Measurements from ENCODE around the gene DES.

DES gene

DNA sequence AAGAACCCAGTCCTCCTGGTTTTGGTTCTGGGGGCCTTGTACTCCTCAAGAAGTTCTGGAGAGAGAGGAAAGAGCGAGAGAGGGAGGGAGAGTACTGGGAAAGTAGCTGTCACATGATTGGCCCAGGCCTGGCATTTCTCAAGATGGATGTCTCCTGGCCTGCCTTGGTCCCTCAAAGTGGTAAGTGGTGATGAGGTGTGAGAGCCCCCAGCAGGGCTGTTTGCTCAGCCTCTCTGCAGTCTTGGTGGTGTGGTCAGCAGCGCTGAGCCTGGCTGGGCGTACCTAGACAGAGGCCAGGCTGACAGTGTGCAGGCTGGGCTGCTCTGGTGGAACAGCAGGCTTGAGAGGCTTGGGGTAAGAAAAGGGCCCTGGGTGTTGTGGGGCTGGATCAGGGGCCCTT is 19.0 kb downstream of the DES start:
- Mint-ChIP-seq H3K27me3 (peaks cover 8% of the 10 kb centered on the region), H3K36me3 (no peaks in the 10 kb centered on the region), H3K9me3 (ENCODE audit: low read depth) (no peaks in the 10 kb centered on the region), H3K27ac (no peak overlapping the region), H3K4me3 (no peak overlapping the region), H3K4me1 (ENCODE audit: low read depth) (peaks cover 12% of the 10 kb centered on the region)

DNA sequence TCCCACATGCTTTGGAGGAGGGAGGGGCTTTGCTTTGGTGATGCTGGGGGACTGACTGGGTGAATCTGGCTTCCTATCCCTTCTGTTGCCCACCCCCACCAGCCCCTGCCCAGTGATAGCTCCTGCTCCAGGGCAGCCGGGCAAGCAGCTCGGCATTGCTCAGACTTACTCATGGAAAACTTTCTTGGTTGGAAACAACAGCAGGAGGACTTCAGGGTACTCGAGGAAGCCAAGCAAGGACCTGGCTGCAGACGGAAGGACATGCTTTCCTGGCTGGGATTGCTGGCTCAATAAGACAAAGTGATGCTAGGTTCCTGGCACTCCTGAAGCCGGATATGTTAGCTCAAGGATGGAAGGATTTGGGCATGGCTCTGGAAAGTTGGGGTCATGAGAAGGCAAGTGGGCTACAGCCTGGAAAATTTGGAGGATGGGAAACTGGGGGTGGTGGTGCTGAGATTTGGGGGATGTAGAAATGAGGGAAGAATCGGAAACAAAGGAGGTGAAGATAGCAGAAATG is 19.6 kb downstream of the DES start:
- Mint-ChIP-seq H3K4me3 (no peak overlapping the region), H3K27me3 (peaks cover 8% of the 10 kb centered on the region), H3K4me1 (ENCODE audit: low read depth) (peaks cover 16% of the 10 kb centered on the region), H3K36me3 (no peaks in the 10 kb centered on the region), H3K27ac (no peak overlapping the region), H3K9me3 (ENCODE audit: low read depth) (no peaks in the 10 kb centered on the region)

DNA sequence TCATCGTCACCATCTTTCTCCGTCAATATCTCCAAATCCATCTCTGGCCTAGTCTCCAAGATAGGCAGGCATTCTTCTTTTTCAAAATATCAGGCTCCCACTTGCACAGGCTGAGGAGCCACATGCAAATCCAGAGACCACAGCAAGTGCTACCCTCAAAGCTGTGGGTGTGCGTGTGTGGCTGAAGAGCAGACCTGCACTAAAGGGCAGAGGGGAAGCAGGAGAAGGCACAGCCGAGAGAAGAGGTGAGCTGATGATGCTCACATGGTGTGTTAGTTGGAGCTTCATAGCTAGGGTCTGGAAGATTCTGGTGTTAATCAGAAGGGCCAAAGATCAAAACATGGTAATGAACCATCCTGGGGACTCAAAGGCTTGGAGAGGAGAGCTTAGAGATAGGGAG is 20.3 kb downstream of the DES start:
- no peak overlapping the region for H3K27ac Mint-ChIP-seq
- peaks cover 20% of the 10 kb centered on the region for H3K4me1 Mint-ChIP-seq (ENCODE audit: low read depth)
- no peak overlapping the region for H3K4me3 Mint-ChIP-seq
- peaks cover 8% of the 10 kb centered on the region for H3K27me3 Mint-ChIP-seq
- no peaks in the 10 kb centered on the region for H3K9me3 Mint-ChIP-seq (ENCODE audit: low read depth)
- H3K36me3 Mint-ChIP-seq: no peaks in the 10 kb centered on the region

DNA sequence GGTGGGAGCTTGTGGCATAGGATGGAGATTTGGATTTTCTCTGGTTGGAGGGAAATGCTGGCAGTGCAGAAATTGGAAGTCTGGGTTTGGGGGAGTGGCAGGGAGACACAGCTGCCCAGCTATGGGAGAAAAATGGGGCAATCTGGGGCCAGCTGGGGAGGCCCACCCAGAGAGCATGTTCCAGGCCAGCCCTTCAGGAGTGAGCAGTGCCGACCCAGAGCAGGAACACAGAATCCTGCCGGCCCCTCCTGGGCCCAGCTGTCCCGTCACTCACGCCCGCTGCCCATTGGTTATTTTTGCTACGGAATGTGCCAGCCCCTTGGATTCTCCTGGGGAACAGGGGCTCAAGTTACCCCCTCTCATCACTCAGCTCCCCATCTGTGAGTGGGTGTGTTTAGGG is 21.3 kb downstream of the DES start:
- H3K27ac Mint-ChIP-seq: no peak overlapping the region
- H3K27me3 Mint-ChIP-seq: peaks cover 6% of the 10 kb centered on the region
- peaks cover 20% of the 10 kb centered on the region for H3K4me1 Mint-ChIP-seq (ENCODE audit: low read depth)
- H3K36me3 Mint-ChIP-seq: no peaks in the 10 kb centered on the region
- no peak overlapping the region for H3K4me3 Mint-ChIP-seq
- H3K9me3 Mint-ChIP-seq (ENCODE audit: low read depth): no peaks in the 10 kb centered on the region

DNA sequence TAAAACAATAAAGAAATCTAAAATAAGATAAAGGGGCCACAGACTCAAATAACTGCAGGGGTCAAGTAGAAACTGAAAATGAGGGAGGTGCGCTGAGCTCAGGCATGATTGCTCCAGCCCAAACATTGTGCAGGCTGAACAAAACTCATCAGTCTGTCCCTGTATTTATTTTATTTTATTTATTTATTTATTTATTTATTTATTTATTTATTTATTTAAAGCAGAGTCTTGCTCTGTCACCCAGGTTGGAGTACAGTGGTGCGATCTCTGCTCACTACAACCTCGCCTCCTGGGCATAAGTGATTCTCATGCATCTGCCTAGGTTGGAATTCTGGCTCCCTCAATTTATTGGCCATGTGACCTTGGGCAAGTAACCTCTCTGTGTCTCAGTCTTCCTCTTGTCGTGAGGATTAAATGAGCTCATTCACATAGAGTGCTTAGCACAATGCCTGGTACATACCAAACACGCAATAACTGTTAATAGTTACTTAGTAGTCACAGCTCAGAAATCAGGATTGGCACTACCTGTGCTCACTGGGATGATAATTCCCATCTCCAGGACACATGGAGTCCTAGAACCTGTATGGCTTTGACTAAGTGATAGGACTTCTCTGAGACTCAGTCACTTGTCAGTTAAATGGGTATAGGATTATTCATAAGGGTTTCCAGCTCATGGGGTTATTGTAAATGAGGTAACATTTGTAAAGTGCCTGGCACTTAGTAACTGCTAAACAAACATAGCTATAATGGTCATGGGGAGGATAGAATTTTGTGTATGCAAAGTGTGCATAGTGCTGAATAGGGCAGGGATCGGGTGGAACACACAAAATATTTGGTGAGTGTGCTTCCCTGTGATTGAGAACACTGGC is 22.4 kb downstream of the DES start:
- peaks cover 22% of the 10 kb centered on the region for H3K4me1 Mint-ChIP-seq (ENCODE audit: low read depth)
- peak overlapping the region; percentile 29 for H3K27ac Mint-ChIP-seq
- H3K36me3 Mint-ChIP-seq: no peaks in the 10 kb centered on the region
- H3K4me3 Mint-ChIP-seq: peak overlapping the region; percentile 85
- no peaks in the 10 kb centered on the region for H3K9me3 Mint-ChIP-seq (ENCODE audit: low read depth)
- H3K27me3 Mint-ChIP-seq: peaks cover 5% of the 10 kb centered on the region

DNA sequence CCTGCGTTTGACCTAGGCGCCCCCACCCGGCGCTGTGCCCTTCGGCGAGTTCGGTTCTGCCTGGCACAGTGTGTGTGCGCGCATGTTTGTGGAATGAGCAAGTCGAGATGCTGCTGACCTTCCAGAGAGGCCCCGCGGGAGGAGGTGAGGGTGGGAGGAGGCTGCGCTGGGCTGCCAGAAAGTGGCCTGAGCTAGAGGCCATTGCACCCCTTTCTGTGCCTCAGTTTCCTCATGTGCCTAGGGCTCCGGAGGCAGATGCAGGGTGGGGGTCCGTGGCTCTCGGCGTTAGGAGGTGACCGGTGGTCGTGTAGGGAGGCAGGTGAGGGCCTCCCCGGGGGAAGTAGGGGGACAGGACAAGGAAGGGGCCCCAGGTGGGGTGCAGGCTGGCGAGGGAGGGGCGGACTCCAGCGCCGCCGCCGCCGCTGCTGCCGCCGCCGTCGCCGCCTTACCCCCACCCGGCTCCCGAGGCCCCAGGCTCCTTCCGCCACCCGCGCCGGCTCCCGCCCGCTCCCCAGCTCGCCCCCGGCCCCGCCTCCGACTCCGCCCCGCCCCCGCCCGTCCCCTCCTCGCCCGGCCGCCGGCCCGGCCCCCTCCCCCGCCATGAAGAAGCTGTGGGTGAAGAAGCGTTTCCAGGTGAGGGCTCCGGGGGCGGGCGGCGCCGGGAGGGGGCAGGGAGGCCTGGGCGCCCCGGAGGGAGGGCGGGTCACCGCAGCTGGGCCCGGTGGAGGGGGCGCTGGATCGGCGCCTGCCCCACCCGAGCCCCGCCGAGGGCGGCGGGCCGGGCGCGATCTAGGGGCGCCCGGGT is 23.5 kb downstream of the DES start:
- no peaks in the 10 kb centered on the region for H3K9me3 Mint-ChIP-seq (ENCODE audit: low read depth)
- H3K4me3 Mint-ChIP-seq: peak overlapping the region; percentile 85
- peaks cover 25% of the 10 kb centered on the region for H3K4me1 Mint-ChIP-seq (ENCODE audit: low read depth)
- no peaks in the 10 kb centered on the region for H3K36me3 Mint-ChIP-seq
- no peak overlapping the region for H3K27ac Mint-ChIP-seq
- H3K27me3 Mint-ChIP-seq: no peaks in the 10 kb centered on the region

DNA sequence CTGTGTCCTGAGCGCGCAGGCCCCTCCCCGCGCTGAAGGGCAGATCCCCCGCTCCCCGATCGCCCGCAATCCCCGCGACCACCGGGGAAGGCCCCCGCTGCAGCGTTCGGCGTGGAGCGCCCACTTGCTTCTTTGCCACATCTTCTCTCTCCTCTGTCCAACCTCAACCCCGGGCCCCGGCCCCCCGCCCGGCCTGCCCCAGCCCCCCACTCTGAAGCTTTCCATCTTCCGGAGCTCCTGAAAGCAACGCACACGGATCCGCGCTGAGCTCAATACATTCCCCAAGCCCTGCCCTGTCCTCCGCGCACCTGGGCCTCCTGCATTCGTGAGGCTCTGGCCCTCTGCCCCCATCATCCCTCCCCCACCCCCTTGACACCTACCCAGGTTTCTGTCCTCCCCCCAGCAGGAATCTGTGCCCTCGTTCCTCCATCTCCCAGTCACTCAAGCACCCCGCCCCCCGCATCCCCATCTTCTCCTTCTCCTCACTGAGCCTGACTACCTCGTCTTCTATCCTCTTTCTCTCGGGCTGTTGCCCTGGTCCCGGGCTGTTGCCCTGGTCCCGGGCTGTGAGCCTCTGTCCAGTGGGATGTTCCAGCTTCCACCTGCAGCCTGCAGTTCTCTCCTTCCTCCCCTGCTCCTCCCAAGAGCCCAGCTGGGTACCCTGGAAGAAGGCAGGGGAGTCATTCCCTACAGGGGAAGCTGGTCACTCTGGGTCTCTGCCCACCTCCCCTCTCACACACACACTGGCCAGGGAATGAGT is 24.3 kb downstream of the DES start:
- no peaks in the 10 kb centered on the region for H3K9me3 Mint-ChIP-seq (ENCODE audit: low read depth)
- no peaks in the 10 kb centered on the region for H3K36me3 Mint-ChIP-seq
- peaks cover 25% of the 10 kb centered on the region for H3K4me1 Mint-ChIP-seq (ENCODE audit: low read depth)
- H3K27ac Mint-ChIP-seq: peak overlapping the region; percentile 58
- H3K27me3 Mint-ChIP-seq: no peaks in the 10 kb centered on the region
- peak overlapping the region; percentile 78 for H3K4me3 Mint-ChIP-seq

DNA sequence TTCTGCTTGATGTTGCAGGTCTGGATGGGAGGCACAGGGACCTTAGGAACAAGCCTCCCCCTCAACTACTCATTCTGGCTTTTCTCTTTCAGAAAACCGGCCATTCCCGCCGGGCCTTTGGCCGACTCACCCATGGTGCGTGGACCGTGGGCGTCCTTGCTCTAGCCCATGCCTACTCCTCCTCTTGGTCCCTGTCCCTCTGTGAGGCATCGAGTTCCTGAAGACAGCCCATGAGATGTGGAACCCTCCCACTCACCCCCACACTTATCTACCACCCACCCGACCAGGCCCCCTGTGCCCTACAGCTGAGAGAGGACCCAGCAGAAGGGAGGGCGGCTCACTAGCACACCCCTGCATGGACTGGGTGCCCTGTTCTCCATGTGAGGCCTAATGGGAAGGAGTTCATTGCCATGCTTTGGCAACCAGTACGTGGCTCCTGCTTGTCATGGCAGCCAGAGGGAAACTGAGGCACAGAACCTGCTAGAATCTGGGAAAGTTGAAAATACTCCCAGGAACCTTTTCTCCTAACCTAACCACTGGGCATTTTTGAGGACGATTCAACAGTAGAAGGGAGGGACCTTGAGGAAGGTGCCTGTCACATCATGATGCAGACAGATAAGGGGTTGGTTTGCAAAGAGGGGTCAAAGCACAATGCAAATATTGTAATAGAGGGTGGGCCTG is 25.0 kb downstream of the DES start:
- no peaks in the 10 kb centered on the region for H3K36me3 Mint-ChIP-seq
- no peaks in the 10 kb centered on the region for H3K27me3 Mint-ChIP-seq
- H3K4me1 Mint-ChIP-seq (ENCODE audit: low read depth): peaks cover 25% of the 10 kb centered on the region
- no peak overlapping the region for H3K27ac Mint-ChIP-seq
- H3K9me3 Mint-ChIP-seq (ENCODE audit: low read depth): no peaks in the 10 kb centered on the region
- H3K4me3 Mint-ChIP-seq: peak overlapping the region; percentile 78

DNA sequence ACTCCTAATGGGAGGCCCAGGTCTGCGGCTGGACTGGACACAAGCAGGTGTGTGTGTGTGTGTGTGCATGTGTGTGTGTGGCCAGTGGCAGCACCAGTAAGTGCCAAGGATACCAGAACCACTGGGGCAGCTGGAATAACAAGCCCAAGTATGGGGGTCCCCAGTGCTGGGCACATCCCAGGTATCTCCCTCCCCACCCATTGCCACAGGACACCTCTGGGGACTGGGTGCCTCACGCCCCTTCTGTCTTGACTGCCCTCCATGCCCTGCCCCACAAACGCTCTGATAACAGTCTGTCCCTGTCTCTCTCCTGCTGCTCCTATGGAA is 25.5 kb downstream of the DES start:
- Mint-ChIP-seq H3K4me1 (ENCODE audit: low read depth) (peaks cover 25% of the 10 kb centered on the region), H3K9me3 (ENCODE audit: low read depth) (no peaks in the 10 kb centered on the region), H3K27me3 (no peaks in the 10 kb centered on the region)

DNA sequence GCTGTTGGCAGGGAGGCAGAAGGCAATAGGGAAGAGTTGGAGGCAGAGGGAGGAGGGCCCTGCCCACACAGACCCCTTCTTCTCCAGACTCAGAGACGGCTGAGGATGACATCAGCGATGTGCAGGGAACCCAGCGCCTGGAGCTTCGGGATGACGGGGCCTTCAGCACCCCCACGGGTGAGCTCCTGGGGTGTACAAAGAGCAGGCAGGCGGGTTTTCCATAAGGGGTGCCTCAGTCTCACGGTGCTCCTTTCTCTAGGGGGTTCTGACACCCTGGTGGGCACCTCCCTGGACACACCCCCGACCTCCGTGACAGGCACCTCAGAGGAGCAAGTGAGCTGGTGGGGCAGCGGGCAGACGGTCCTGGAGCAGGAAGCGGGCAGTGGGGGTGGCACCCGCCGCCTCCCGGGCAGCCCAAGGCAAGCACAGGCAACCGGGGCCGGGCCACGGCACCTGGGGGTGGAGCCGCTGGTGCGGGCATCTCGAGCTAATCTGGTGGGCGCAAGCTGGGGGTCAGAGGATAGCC is 26.5 kb downstream of the DES start:
- Mint-ChIP-seq H3K9me3 (ENCODE audit: low read depth) (no peaks in the 10 kb centered on the region), H3K4me1 (ENCODE audit: low read depth) (peaks cover 27% of the 10 kb centered on the region), H3K27me3 (peaks cover under 1% of the 10 kb centered on the region), H3K36me3 (no peaks in the 10 kb centered on the region), H3K27ac (no peak overlapping the region), H3K4me3 (no peak overlapping the region)

More for the DNA sequence above, 25.5 kb downstream of the DES start:
- Mint-ChIP-seq H3K4me3 (no peak overlapping the region), H3K36me3 (no peaks in the 10 kb centered on the region), H3K27ac (no peak overlapping the region)

DNA sequence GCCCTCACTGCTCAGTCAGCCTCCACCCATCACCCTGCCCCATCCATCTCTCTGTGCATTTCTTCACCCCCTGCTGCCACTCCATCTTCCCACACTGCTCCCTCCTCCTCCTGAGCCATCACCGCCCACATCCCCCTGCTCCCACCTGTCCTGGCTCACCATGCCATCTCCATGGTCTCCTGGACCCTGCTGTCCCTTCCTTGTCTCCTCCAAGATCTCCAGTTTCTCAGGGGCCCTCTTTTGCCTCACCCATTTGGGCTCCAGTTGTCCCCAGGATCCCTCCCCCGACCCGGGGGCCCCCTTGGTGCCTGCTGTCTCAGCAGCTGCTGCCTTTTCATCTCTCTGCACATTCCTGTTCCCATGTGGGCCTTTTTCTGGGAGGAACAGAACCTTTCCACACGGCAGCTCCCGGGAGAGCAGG is 27.1 kb downstream of the DES start:
- H3K27ac Mint-ChIP-seq: no peak overlapping the region
- no peaks in the 10 kb centered on the region for H3K9me3 Mint-ChIP-seq (ENCODE audit: low read depth)
- peaks cover 31% of the 10 kb centered on the region for H3K4me1 Mint-ChIP-seq (ENCODE audit: low read depth)
- no peak overlapping the region for H3K4me3 Mint-ChIP-seq
- peaks cover 4% of the 10 kb centered on the region for H3K27me3 Mint-ChIP-seq
- no peaks in the 10 kb centered on the region for H3K36me3 Mint-ChIP-seq

DNA sequence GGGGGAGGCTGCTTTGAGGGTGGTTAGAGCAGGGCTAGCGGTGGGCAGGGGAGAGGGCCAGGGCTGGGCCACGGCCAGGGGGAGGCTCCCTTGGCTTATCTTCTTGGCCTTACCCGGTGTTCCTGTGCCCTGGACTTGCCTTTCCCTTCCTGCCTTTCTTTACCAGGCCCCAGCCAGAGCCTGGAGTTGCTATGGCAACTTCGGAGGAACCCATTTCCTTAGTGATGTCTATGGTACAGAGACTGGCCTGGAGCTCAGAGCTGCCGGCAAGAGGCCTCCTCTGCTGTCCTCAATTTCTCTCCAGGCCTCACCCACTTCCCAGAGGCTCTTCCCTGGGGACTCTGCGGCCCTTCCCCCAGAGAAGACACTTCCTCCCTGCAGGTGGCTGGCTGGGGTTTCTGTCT is 27.9 kb downstream of the DES start:
- no peaks in the 10 kb centered on the region for H3K36me3 Mint-ChIP-seq
- H3K9me3 Mint-ChIP-seq (ENCODE audit: low read depth): no peaks in the 10 kb centered on the region
- H3K27ac Mint-ChIP-seq: no peak overlapping the region
- H3K4me1 Mint-ChIP-seq (ENCODE audit: low read depth): peaks cover 32% of the 10 kb centered on the region
- peaks cover 4% of the 10 kb centered on the region for H3K27me3 Mint-ChIP-seq
- no peak overlapping the region for H3K4me3 Mint-ChIP-seq

DNA sequence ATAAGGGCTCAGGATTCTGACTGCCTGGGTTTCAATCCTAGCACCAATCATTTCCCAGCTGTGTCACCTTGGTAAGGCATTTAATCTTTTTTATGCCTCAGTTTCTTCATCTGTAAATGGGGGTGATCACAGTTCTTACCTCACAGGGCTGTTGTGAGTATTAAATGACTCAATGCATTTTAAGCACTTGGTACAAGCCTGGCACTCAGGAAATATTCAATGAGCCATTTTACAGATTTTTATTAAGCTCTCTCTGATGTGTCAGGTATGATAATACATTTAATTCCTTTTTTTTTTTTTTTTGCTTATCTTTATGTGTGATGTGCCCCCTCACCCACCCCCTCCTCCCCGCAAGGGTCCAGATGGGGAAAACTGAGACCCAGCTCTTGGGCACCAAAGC is 28.5 kb downstream of the DES start:
- H3K36me3 Mint-ChIP-seq: no peaks in the 10 kb centered on the region
- peaks cover 30% of the 10 kb centered on the region for H3K4me1 Mint-ChIP-seq (ENCODE audit: low read depth)
- peaks cover 4% of the 10 kb centered on the region for H3K27me3 Mint-ChIP-seq
- H3K9me3 Mint-ChIP-seq (ENCODE audit: low read depth): no peaks in the 10 kb centered on the region
- no peak overlapping the region for H3K27ac Mint-ChIP-seq
- no peak overlapping the region for H3K4me3 Mint-ChIP-seq
